DND-41 (cell line): ENCODE data around the gene XPR1.

ENCODE experiments used
- EZH2 ChIP-seq: IDR thresholded peaks from 3 replicates; pipeline ENCODE4 v1.6.1; 2012; ENCODE audit warnings: borderline replicate concordance, low read depth, mild to moderate bottlenecking, moderate library complexity, low read length, inconsistent platforms; ENCODE audit not compliant: severe bottlenecking
- TF ChIP-seq, protein P1 (sequence below): IDR thresholded peaks from 2 replicates; pipeline ENCODE4 v1.5.1; 2012; ENCODE audit warnings: borderline replicate concordance, low read length, moderate library complexity, mild to moderate bottlenecking; ENCODE audit not compliant: poor library complexity, severe bottlenecking; ENCODE audit errors: extremely low read depth

DNA sequence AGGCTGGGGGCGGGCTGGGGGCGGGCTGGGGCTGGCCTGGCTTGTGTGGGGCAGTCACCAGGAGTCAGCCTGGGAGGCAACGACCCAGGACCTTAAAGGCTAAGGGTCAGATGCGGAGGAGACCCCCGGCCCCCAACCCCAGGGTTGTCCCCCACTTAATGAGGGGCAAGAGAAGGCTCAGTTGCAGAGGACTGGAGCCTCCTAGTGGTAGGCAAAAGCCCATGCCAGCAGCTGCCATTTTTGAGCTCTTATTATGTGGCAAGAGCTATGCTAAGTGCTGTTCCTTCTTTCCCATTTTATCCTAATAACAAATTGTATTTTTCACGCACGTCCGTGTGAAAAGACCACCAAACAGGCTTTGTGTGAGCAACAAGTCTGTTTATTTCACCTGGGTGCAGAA, 288.9 kb downstream of the XPR1 start:
- TF ChIP-seq, protein P1, sequence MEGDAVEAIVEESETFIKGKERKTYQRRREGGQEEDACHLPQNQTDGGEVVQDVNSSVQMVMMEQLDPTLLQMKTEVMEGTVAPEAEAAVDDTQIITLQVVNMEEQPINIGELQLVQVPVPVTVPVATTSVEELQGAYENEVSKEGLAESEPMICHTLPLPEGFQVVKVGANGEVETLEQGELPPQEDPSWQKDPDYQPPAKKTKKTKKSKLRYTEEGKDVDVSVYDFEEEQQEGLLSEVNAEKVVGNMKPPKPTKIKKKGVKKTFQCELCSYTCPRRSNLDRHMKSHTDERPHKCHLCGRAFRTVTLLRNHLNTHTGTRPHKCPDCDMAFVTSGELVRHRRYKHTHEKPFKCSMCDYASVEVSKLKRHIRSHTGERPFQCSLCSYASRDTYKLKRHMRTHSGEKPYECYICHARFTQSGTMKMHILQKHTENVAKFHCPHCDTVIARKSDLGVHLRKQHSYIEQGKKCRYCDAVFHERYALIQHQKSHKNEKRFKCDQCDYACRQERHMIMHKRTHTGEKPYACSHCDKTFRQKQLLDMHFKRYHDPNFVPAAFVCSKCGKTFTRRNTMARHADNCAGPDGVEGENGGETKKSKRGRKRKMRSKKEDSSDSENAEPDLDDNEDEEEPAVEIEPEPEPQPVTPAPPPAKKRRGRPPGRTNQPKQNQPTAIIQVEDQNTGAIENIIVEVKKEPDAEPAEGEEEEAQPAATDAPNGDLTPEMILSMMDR: peak; percentile 44
- no peak for TF ChIP-seq EZH2
